ENCODE measurements around the gene ACSL6. TPM values are rescaled to one million over a fixed set of nuclear protein-coding genes. Genes with fewer than 3 reads are reported as not detected.

The ACSL6 gene
- total and polyA plus RNA-seq, 2 donors (not counting 1 experiment from before 2014, with no cell fraction given) = 0.03 to 0.62 TPM

- Histone ChIP-seq H3K9ac (ENCODE audit: low read length) (no peak overlapping the region), H3K36me3 (replicated peaks in 1 of 2; ENCODE audit: control extremely low read depth in 1 of 2, control insufficient read depth in 1 of 2, extremely low read depth in 1 of 2, insufficient read depth in 2 of 2, low read length in 1 of 2) (no peaks in the 10 kb centered on the region), H4K20me1 (ENCODE audit: control insufficient read depth, insufficient read depth, low read length, poor library complexity, severe bottlenecking) (no peaks in the 10 kb centered on the region), H3K9me3 (ENCODE audit: control extremely low read depth in 1 of 3, control insufficient read depth in 2 of 3, insufficient read depth in 1 of 3, low read length in 2 of 3) (peaks cover 1 to 42% (median 17%) of the 10 kb centered on the region in 3 donors), H3K27ac (ENCODE audit: low read length in 2 of 2) (no peak overlapping the region), H3K27me3 (replicated peaks in 1 of 4; ENCODE audit: control extremely low read depth in 1 of 4, control insufficient read depth in 3 of 4, insufficient read depth in 4 of 4, low read length in 3 of 4) (peaks cover 0 to 13% (median 1%) of the 10 kb centered on the region in 4 experiments), H3K4me2 (replicated peaks; ENCODE audit: low read depth, low read length, poor library complexity, severe bottlenecking) (no peak overlapping the region), H3K4me3 (ENCODE audit: control extremely low read depth in 1 of 5, extremely low read depth in 1 of 5, insufficient read depth in 1 of 5, low read depth in 2 of 5, low read length in 4 of 5) (no peak overlapping the region), H3K4me1 (ENCODE audit: control insufficient read depth in 2 of 2, insufficient read depth in 2 of 2, low read length in 2 of 2) (no peaks in the 10 kb centered on the region), H2AFZ (ENCODE audit: insufficient read depth, low read depth, low read length, poor library complexity, severe bottlenecking) (no peak overlapping the region), H3K79me2 (ENCODE audit: control insufficient read depth, insufficient read depth, low read length) (no peaks in the 10 kb centered on the region)
- intact Hi-C loops (cut with micrococcal nuclease) = no loop called here
- DNase-seq (no peak), ATAC-seq (ENCODE audit: low read depth) (no peak)
- CTCF ChIA-PET = no interaction called here
- Mint-ChIP-seq H3K4me1 (no peaks in the 10 kb centered on the region), H3K27ac (no peak overlapping the region), H3K4me3 (no peak overlapping the region), H3K9me3 (ENCODE audit: insufficient read depth) (peaks cover 30% of the 10 kb centered on the region), H3K27me3 (peaks cover 20% of the 10 kb centered on the region)
- TF ChIP-seq CTCF (IDR thresholded peaks at IDR 0.05) = no peak
- TF ChIP-seq EZH2 (IDR thresholded peaks at IDR 0.05; ENCODE audit: borderline replicate concordance, insufficient read depth, low read depth, low read length, poor library complexity, severe bottlenecking) = no peak
- POLR2A ChIA-PET = no interaction called here
Measured at GRCh38 chr5:131928957-131929356, 82.5 kb downstream of the ACSL6 start.

- ATAC-seq (ENCODE audit: low read depth) = no peak
Measured at GRCh38 chr5:131926168-131926567, 85.3 kb downstream of the ACSL6 start.

More at GRCh38 chr5:131926168-131926567, 85.3 kb downstream of the ACSL6 start:
- Histone ChIP-seq H3K4me3 (ENCODE audit: control extremely low read depth in 1 of 5, extremely low read depth in 1 of 5, insufficient read depth in 1 of 5, low read depth in 2 of 5, low read length in 4 of 5) (no peak overlapping the region), H2AFZ (ENCODE audit: insufficient read depth, low read depth, low read length, poor library complexity, severe bottlenecking) (no peak overlapping the region), H4K20me1 (ENCODE audit: control insufficient read depth, insufficient read depth, low read length, poor library complexity, severe bottlenecking) (no peaks in the 10 kb centered on the region), H3K79me2 (ENCODE audit: control insufficient read depth, insufficient read depth, low read length) (no peaks in the 10 kb centered on the region), H3K27me3 (replicated peaks in 1 of 4; ENCODE audit: control extremely low read depth in 1 of 4, control insufficient read depth in 3 of 4, insufficient read depth in 4 of 4, low read length in 3 of 4) (peaks cover 0 to 3% (median 0%) of the 10 kb centered on the region in 4 experiments), H3K36me3 (replicated peaks in 1 of 2; ENCODE audit: control extremely low read depth in 1 of 2, control insufficient read depth in 1 of 2, extremely low read depth in 1 of 2, insufficient read depth in 2 of 2, low read length in 1 of 2) (no peaks in the 10 kb centered on the region), H3K27ac (ENCODE audit: low read length in 2 of 2) (no peak overlapping the region), H3K9ac (ENCODE audit: low read length) (no peak overlapping the region), H3K4me1 (ENCODE audit: control insufficient read depth in 2 of 2, insufficient read depth in 2 of 2, low read length in 2 of 2) (no peaks in the 10 kb centered on the region), H3K4me2 (replicated peaks; ENCODE audit: low read depth, low read length, poor library complexity, severe bottlenecking) (no peak overlapping the region), H3K9me3 (ENCODE audit: control extremely low read depth in 1 of 3, control insufficient read depth in 2 of 3, insufficient read depth in 1 of 3, low read length in 2 of 3) (peaks cover 1 to 39% (median 14%) of the 10 kb centered on the region in 3 donors)
- intact Hi-C loops (cut with micrococcal nuclease) = no loop called here
- no peaks in the 10 kb centered on the region for H3K4me1 Mint-ChIP-seq
- no CpG with 5 or more reads among the region's 3 CpGs for WGBS (ENCODE audit: insufficient coverage)
- ChIA-PET CTCF (no interaction called here), POLR2A (no interaction called here)
- H3K4me3 Mint-ChIP-seq = no peak overlapping the region
- DNase-seq = no peak
- no peak for TF ChIP-seq CTCF (IDR thresholded peaks at IDR 0.05)
- TF ChIP-seq EZH2 (IDR thresholded peaks at IDR 0.05; ENCODE audit: borderline replicate concordance, insufficient read depth, low read depth, low read length, poor library complexity, severe bottlenecking) = no peak
- peaks cover 30% of the 10 kb centered on the region for H3K9me3 Mint-ChIP-seq (ENCODE audit: insufficient read depth)
- H3K27ac Mint-ChIP-seq = no peak overlapping the region
- H3K27me3 Mint-ChIP-seq = peaks cover 7% of the 10 kb centered on the region
